Activated CD4-positive, alpha-beta T cell treated with anti-CD3 and anti-CD28 coated beads for 48 hours (primary cell): ENCODE data around the gene RASIP1.
"Not testable (repeated sequence)": the region's sequence is repeated elsewhere in the genome, so short reads cannot be mapped to it uniquely, and the experiment has no call there.

Experiments
- DNase-seq: peaks from one replicate; pipeline ENCODE4 v3.0.0-alpha.2; 2020

RASIP1 gene

DNA sequence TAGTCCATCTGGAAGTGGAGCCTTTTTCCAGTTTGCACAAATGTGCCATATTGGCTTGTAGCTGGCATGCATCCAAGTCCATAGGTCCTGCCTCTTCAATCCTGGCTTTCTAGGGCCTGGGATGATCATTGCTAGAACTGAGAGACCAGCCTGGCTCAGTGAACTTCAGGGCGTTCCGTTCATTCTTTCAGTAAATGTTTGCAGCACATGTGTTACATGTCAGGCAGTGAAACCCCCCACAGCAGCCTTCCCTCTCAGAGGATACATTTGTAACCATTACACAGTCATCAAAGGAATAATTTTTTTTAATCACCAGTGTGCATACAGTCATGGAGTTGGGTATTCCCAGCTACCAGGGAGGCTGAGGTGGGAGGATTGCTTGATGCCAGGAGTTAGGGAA lies 35.0 kb downstream of the RASIP1 start:
- no peak for DNase-seq

DNA sequence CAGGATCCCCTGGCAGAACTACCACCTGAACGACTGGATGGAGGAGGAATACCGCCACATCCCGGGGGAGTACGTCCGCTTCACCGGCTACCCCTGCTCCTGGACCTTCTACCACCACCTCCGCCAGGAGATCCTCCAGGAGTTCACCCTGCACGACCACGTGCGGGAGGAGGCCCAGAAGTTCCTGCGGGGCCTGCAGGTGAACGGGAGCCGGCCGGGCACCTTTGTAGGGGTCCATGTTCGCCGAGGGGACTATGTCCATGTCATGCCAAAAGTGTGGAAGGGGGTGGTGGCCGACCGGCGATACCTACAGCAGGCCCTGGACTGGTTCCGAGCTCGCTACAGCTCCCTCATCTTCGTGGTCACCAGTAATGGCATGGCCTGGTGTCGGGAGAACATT lies 37.1 kb downstream of the RASIP1 start:
- DNase-seq = no peak

DNA sequence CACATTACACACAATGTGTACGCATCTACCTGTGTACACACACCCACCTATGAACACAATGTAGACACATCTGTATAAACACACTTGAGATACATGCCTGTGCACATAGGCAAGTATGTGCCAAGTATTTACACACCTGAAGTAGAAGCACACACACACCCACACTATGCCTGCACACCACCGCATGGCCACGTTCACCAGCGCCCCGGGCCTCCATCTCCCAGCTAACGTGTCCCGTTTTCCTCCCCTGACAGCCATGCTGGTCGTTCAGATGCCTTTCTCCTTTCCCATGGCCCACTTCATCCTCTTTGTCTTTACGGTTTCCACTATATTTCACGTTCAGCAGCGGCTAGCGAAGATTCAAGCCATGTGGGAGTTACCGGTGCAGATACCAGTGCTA lies 37.7 kb downstream of the RASIP1 start:
- DNase-seq = no peak

DNA sequence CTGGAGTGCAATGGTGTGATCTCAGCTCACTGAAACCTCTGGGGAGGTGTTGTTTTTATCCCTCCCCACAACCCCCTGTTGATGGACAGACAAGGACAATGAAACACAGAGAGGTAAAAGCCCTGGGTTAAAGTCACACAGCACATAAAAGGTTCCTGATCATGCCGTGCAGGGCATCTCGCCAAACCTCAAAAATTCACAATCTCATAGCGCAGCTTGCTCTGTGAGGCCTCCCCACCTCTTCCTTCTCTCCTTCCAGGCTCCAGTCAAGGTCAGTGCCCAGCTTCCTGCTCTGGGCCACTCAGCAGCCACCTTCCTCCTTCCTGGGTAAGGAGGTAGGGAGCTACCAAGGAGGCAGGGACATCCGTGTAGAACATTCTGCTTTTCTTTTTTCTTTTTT lies 42.4 kb downstream of the RASIP1 start:
- no peak for DNase-seq

DNA sequence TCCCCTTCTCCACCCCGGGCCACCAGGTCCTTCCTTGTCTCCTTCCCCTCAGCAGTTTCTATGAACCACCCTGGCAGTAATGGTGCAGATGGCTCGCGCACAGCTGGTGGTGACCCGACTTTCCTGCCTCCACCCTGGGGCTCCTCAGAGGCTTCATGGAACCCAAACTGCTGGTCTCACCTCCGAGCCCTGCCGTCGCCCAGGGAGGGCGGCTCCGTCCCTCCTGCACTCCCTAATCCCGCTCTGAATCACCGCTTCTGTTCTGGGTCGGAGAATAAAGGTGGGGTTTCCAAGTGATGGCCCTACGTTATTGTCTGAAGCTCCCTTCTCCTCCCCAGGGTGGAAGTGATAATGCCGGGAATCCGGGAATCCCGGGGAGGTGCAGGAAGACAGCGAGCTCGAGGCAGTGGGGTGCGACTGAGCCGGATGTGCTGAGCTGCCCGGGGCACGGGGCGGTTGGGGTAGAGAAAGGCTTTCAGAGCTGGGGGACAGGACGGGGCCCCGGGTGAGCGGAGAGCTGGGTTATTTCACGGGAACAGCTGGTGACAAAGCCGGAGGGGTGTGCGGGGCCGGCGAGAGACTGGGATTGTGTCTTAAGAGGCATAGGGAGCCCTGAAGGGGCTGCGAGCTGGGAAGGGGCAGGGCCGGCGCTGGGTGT lies 43.9 kb downstream of the RASIP1 start:
- no peak for DNase-seq

DNA sequence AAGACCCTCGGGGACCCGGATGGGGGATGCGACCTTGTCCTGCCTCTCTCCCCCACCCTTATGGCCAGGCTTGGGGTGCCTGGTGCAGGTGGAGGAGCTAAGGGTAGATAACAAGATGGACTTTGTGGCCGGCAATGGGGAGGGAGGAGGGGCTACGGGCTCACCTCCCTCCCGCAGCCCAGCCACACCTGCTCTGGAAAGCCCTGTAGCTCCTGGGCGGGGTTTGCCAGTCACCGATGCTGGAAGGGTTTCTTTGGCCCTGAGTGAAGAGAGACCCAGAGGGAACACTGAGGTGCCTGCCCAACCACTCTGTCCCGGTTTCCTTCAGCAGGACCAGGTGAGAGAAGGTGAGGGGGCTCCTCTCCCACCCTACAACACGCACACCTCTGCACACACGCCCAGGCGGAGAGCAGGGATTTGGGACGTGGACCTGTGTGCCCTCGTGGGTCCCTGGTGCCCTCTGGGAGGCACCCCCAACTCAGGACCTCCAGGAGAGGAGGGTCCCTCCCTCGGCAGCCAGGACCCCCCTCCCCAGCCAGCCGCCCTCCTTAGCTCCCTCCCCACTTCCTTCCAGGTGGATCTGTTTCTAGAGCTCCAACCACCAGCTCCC lies 44.6 kb downstream of the RASIP1 start, which contains the start of gene FUT2:
Gene FUT2, plus strand, starts transcription at position 229 of the 610 bp plus-strand sequence. CDS start 6,986 bp downstream, outside the sequence.
- no peak for DNase-seq

DNA sequence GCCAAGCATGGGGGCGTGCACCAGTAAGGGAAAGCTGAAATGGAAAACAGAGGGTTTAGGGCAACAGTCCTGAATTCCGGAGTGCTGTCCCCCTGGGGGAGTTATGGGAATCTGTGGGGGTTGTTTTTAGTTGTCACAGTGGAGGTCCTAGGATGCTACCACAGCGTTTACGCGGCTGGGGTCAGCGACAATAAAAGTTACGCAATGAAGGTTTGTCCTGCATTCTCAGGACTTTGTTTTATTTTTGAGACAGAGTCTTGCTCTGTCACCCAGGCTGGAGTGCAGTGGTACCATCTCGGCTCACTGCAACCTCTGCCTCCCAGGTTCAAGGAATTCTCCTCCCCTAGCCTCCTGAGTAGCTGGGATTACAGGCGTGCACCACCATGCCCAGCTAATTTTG lies 46.8 kb downstream of the RASIP1 start:
- not testable (repeated sequence) for DNase-seq

DNA sequence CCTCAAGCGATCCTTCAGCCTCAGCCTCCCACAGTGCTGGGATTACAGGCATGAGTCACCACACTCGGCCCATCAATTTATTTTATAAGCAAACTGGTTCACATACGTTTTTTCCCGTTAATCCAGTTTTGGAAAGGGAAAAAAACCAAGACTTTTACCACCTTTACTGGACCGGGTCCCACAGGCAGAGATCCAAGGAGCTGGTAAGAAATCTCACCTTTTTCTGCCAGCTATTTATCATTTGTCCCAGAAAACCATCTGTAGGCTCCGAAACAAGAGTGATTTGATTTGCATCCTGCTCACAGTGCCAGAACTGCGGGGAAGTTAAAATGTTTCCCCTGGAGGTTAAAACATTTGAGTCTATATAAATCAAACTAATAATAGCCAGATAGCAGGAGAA lies 51.0 kb downstream of the RASIP1 start:
- DNase-seq = no peak

DNA sequence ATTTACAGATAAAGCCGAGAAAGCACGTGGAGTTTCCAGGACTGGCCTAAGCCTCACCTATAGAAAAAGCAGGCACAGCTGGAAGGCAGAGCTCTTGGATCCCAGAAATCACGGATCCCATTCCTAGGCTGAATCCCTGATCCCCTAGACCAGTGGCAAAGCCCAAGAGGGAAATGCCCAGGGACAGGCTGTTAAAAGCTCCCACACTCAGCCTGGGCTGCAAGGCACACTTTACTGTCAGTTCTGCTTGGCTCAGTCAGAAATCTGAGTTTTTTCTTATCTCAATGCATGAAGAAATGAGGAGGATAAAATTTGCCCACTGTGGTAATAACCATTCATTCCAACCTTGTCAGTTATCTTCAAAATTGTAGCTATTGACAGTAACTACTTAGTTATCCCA lies 52.6 kb downstream of the RASIP1 start:
- DNase-seq = no peak

DNA sequence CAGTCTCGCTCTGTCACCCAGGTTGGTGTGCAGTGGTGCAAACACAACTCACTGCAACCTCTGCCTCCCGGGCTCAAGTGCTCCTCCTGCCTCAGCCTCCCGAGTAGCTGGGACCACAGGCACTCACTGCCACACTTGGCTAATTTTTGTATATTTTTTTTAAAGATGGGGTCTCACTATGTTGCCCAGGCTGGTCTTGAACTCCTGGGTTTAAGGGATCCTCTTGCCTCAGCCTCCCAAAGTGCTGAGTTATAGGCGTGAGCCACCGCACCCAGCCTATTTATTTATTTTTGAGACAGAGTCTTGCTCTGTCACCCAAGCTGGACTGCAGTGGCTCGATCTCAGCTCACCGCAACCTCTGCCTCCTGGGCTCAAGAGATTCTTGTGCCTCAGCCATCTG lies 53.8 kb downstream of the RASIP1 start:
- DNase-seq = not testable (repeated sequence)

DNA sequence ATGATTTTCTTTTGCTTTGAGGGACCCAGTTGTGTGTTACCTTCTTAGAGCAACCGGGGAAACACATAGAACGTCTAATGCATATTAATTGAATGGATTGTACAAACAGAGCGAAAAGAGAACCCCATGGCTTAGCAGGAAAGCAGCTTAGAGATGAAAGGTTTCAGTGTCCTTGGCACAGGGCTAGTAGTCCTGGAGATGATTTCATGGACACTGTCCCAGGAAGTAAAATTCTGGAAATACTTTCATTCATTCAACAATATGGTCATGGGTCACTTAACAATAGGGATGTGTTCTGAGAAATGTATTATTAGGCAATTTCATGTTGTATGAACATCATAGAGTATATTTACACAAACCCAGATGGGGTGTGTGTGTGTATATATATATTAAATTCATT lies 54.3 kb downstream of the RASIP1 start:
- DNase-seq = no peak

DNA sequence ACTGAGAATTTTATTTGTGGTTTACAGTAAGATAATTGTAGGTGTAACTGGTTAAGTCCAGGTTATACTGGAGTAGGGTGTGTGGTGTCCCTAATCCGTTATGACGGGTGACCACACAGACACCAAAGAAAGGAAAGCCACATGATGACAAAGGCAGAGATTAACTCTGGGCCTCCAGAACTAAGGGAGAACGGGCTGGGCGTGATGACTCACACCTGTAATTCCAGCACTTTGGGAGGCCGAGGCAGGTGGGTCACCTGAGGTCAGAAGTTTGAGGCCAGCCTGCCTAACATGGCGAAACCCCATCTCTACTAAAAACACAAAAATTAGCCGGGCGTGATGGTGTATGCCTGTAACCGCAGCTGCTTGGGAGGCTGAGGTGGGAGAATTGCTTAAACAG lies 54.8 kb downstream of the RASIP1 start:
- DNase-seq = no peak

DNA sequence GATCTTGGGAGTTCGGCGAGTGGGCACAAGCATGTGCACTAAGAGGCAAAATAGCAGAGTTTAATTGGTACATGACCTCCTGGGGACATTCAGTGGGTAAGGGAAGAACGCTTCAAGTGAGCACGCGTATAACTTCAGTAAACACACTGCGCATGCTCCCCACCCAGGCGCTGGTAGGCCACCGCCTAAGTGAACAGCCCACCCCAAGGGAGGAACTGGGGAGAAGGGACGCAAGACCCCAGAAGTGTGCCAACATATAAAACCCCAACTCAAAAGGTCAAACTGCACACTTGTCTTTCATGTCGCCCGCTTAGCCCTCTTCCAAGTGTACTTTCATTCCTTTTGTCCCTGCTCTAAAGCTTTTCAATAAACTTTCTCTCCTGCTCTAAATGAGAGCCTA lies 57.1 kb downstream of the RASIP1 start:
- DNase-seq = peak; percentile 33

DNA sequence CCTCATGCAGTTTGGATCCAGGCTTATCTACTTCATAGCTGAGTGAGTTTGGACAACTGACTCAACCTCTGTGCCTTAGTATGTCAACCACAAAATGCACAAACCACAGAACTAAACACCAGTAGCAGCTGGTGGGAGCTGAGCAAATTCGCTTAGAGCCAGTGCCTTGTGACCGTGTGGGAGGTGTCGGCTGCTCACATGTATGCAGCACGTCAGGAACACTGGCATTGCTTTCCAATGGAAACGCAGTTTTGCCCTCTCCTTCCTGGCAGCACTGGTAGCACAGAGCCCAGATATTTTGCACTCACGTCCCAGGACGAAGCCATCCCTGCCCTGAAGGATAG lies 59.3 kb downstream of the RASIP1 start:
- DNase-seq = peak; percentile 23

DNA sequence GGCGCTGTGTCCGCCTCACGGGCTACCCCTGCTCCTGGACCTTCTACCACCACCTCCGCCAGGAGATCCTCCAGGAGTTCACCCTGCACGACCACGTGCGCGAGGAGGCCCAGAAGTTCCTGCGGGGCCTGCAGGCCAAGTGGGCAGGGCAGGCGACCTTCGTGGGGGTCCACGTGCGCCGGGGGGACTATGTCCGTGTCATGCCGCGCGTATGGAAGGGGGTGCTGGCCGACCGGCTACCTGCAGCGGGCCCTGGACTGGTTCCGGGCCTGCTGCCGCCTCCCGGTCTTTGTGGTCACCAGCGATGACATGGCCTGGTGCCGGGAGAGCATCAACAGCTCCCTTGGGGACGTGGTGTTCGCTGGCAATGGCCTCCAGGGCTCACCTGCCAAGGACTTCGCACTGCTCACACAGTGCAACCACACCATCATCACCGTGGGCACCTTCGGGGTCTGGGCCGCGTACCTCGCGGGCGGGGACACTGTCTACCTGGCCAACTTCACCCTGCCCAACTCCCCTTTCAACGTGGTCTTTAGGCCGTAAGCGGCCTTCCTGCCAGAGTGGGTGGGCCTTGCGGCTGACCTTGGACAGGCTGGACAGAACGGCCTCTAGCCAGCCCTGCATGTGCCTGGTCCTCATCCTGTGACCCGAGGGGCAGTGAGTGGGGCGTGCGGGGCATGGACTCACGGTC lies 59.8 kb downstream of the RASIP1 start:
- no peak for DNase-seq

DNA sequence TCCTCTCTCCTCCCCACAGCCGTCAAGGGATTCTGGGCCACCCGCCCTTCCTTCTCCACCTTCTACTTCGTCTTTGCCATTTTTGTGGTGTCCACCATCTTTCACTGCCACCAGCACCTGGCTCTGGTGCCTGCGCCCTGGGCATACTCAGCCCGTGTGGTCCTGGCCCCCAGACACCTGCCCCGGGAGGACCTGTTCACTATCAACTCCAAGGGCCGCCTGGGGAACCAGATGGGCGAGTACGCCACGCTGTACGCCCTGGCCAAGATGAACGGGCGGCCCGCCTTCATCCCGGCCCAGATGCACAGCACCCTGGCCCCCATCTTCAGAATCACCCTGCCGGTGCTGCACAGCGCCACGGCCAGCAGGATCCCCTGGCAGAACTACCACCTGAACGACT lies 60.4 kb downstream of the RASIP1 start:
- not testable (repeated sequence) for DNase-seq

DNA sequence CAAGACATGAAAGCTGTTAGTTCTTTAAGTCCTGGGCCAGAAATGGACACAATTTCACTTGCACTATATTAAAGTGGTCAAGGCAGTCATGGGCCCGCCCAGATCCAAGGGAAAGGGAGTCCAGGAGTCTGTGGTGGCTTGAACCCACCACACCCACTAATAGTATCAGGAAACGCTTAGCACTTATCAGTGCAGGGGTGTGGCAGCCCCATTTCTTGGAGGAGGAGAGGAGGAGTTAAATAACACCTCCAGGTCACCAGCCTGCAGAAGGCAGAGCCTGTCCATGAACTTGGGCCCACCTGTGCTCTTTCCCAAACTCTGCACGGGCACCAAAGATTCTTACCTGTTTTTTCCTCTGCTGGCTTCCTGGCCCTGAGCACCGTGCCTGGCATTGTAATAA lies 62.2 kb downstream of the RASIP1 start:
- no peak for DNase-seq

DNA sequence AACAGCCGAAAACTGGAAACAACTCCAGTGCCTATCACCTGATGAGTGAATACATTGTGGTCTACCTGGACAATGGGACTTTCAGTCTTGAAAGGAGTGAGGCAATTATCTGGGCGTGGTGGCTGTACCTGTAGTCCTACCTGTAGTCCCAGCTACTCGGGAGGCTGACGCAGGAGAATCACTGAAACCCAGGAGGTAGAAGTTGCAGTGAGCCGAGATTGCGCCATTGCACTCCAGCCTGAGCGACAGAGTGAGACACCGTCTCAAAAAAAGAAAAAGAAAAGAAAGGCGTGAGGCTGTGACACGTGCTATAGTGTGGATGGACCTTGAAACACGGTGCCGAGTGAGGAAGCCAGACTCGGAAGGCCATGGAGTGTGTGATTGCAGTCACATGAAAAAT lies 63.5 kb downstream of the RASIP1 start:
- DNase-seq = no peak

DNA sequence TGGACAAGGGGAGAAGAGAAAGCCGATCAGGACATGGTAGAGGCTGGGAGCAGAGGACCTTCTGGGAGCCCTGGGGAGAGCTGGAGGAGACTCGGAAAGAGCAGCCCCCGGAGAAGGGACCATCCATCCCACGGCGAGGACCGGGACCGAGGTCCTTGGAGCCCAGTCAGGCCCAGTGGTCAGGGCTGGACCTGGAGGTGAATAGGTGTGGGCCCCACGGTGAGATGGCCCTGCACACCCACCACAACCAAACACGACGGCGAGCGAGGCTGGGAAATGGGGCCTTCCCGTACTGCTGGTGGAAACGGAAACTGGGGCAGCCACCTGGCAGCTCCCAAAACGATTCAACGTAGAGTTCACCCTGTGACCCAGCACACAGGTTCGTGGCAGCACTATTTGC lies 63.9 kb downstream of the RASIP1 start:
- DNase-seq = no peak

DNA sequence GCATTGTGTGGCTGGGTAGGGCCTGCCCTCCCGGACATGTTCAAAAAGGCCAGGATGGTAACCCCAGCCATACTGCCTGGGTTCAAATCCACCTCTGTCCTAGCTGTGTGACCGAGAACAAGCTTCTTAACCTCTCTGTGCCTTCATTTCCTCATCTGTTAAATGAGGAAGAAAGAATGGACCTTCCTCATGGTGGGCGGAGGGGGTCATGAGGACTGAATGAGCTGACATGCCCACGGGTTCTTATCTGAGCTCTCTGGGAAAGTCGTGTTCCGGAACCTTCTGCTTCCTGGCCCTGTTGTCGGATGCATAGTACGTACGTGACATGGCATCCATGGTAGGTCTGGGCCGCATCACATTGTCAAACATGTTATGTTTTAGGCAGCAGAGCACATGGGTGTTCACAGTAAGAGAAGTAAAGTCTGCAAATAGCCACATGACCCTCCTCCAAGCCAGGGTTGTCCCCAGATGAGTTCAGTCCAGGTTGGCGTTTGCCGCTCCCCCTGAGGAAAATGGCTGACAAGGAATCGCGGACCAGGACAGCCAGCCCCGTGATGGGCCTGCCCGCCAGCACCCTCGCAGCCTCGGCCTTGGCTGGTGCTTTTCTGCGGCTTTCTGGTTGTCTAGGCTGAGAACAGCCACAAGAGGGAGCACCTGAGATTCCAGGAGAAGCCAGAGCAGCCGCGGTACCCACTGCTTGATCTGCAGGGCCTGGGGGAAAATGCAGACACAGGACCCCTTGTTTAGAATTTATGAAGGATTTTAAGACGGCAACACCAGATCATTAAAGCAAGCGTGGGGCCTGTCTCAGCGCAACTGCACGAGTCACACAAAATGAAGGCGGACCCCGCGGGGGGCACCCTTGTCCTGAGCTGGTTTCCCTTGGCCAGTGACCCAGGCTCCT lies 65.2 kb downstream of the RASIP1 start:
- DNase-seq = peak; percentile 85

DNA sequence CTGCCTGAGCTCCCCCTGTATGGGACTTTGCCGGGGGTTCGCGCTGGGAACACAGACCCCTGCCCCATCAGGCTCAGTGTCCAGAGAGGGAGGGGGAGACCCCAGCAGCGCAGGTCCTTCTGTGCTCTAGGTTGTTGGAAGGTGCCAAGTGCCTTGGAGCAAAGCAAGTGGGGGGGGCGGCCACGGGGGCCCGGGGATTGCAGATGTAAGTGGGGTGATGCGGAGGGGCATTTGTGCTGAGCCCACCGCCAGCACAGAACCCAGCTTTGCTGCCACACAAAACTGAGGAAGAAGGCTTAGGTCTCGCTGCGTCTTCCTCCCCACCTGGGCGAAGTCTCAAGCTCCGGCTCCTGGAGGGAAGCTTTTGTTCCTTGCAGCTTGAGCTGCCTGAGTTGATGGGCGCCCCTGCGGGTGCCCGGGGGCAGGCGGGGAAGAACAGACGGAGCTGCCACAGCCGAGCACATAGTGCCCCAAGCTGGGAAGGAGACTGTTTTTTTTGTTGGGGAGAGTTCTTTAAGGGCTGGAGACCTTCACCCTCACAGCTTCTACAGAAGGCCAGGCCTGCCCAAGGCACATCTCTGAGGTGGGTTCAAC lies 66.1 kb downstream of the RASIP1 start:
- no peak for DNase-seq

DNA sequence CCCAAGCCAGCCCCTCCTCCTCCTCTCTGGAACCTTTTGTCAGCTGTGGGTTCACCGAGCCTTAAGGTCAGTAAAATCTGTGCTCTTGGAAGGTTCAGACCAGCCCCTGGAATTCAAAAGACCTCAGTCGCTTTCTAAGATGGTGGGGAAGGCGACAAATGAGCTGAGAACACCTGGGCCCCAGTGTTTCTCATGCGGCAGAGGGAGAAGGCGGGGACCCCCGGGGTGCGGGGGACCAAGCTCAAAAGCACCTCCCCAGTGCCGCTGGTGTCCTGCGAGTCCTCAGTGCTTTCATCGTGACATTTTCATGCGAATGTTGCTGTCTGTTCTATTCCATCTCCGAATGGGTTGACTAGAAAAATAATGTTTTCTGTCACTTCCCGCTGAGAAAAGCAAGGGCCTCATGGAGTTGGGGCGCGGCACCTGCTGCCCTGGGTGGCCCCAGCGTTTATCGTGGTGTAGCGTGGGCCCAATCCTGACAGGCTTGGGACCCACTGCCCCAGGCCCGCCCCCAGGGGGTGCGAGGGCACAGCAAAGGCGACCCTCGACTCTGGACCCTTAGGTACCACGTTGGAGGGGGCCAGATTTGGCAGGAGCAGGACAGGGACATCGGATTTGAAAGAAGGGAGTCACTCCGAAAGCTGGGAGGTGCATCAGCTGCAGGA lies 66.8 kb downstream of the RASIP1 start:
- DNase-seq = no peak
